ENCODE data around the gene SLC17A5.
"Not testable (repeated sequence)": the region's sequence is repeated elsewhere in the genome, so short reads cannot be mapped to it uniquely, and the experiment has no call there.

The SLC17A5 gene

GRCh38 chr6:73613806-73614536 lies 39.8 kb downstream of the SLC17A5 start:
- no peak for DNase-seq (ENCODE audit: low read depth, low spot score)

DNA sequence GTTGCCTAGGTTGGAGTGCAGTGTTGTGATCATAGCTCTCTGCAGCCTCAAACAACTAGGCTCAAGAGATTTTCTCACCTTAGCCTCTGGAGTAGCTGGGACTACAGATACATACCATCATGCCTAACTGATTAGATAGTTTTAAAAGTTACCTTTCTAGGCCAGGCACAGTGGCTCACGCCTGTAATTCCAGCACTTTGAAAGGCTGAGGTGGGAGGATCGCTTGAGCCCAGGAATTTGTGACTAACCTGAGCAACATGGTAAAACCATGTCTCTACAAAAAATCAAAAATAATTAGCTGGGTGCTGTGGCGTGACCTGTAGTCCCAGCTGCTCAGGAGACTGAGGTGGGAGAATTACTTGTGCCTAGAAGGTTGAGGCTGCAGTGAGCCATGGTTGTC lies 41.2 kb downstream of the SLC17A5 start:
- DNase-seq (ENCODE audit: low read depth, low spot score) = no peak

GRCh38 chr6:73610444-73611275 lies 43.1 kb downstream of the SLC17A5 start:
- peak; percentile 70 for DNase-seq (ENCODE audit: low read depth, low spot score)

GRCh38 chr6:73608761-73609160 lies 45.0 kb downstream of the SLC17A5 start:
- no peak for DNase-seq (ENCODE audit: low read depth, low spot score)

DNA sequence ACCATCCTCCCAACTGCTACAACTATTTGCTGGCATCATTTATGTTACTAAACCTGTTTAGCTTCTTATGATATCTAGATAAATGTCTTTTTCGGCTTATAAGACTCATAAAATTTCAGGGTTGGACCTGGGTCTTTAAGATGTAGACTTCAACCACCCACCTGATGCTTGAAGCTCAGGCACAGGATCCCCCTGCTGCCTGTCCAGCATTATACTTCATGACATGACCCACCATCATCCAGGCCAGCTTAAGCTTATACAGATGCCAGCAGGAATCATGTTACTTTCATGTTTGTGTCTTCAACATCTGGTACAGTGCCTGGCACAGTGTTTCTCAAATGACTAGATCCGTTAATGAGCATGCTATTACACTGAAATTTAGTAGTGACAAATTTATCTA lies 47.4 kb downstream of the SLC17A5 start:
- DNase-seq (ENCODE audit: low read depth, low spot score) = no peak

GRCh38 chr6:73604461-73604860 lies 49.3 kb downstream of the SLC17A5 start:
- DNase-seq (ENCODE audit: low read depth, low spot score) = no peak

- no peak for DNase-seq (ENCODE audit: low read depth, low spot score)
These were observed 49.8 kb downstream of the SLC17A5 start for GRCh38 chr6:73604020-73604419.

GRCh38 chr6:73586416-73586974 lies 67.3 kb downstream of the SLC17A5 start:
- no peak for DNase-seq (ENCODE audit: low read depth, low spot score)

GRCh38 chr6:73585566-73586415 lies 68.0 kb downstream of the SLC17A5 start:
- peak; percentile 79 for DNase-seq (ENCODE audit: low read depth, low spot score)

GRCh38 chr6:73581293-73581692 lies 72.5 kb downstream of the SLC17A5 start:
- DNase-seq (ENCODE audit: low read depth, low spot score) = no peak

GRCh38 chr6:73580247-73581149 lies 73.3 kb downstream of the SLC17A5 start:
- peak; percentile 98 for DNase-seq (ENCODE audit: low read depth, low spot score)

- DNase-seq (ENCODE audit: low read depth, low spot score) = peak; percentile 89
These were observed 73.9 kb downstream of the SLC17A5 start for GRCh38 chr6:73579851-73580246.

DNA sequence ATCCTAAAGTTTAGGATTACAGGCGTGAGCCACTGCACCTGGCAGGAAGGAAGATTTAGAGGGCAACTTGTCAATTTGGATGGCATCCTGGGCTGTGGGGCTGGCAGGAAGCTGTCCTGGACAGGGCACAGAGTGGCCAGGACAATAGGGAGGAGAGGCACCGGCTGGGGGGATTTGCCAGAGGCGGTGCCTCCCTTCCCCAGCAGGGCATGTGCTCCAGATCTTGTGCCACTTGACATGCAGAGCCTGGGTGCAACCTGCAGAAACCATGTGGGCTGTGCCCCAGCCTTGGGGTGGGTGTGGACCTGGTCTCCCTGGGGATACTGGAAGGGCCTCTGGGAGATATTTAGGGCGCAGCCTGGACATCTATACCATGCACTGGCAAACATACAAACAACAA lies 74.4 kb downstream of the SLC17A5 start:
- no peak for DNase-seq (ENCODE audit: low read depth, low spot score)

- peak; percentile 28 for DNase-seq (ENCODE audit: low read depth, low spot score)
These were observed 76.1 kb downstream of the SLC17A5 start for GRCh38 chr6:73577676-73578075.

DNA sequence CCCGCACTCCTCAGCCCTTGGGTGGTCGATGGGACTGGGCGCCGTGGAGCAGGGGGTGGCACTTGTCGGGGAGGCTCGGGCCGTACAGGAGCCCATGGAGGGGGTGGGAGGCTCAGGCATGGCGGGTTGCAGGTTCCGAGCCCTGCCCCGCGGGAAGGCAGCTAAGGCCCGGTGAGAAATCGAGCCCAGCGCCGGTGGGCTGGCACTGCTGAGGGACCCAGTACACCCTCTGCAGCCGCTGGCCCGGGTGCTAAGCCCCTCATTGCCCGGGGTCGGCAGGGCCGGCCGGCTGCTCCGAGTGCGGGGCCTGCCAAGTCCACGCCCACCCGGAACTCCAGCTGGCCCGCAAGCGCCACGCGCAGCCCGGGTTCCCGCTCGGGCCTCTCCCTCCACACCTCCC lies 81.3 kb downstream of the SLC17A5 start:
- DNase-seq (ENCODE audit: low read depth, low spot score) = not testable (repeated sequence)

GRCh38 chr6:73571218-73572181 lies 82.3 kb downstream of the SLC17A5 start:
- DNase-seq (ENCODE audit: low read depth, low spot score) = not testable (repeated sequence)

DNA sequence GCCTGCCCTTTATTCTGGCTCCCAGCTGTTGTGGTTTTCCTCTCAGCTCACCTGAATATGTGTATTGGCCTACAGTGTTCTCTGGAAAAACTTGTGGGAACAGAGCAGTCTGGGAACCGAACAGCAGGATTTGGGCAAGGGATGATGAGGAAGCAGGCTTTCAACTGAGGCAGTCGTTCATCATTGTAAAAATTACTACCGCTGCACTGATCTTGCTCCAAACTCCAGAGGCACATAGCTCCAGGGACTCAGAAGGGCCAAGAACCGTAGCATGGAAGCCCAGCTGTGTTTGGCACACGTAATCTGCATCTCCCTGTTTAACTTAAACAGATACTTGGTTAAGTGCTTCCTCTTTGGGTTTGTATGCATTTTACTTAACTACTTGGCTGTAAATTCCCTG lies 84.7 kb downstream of the SLC17A5 start:
- no peak for DNase-seq (ENCODE audit: low read depth, low spot score)

GRCh38 chr6:73566954-73567591 lies 86.7 kb downstream of the SLC17A5 start:
- DNase-seq (ENCODE audit: low read depth, low spot score) = peak; percentile 24

DNA sequence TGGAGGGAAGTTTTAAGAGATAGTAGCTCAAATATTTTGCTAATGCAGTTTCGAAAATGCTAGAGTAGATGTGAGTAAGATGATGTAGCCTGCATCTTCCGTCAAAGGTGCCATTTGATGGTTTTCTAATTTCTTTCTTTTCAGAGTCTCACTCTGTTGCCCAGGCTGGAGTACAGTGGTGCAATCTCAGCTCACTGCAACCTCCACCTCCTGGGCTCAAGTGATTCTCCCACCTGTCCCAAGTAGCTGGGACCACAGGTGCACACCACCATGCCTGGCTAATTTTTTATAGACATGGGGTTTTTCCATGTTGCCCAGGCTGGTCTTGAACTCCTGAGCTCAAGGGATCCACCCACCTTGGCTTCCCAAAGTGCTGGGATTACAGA lies 87.3 kb downstream of the SLC17A5 start:
- DNase-seq (ENCODE audit: low read depth, low spot score) = not testable (repeated sequence)
